ENCODE measurements around the gene PDZK1. TPM values are rescaled to one million over a fixed set of nuclear protein-coding genes. Genes with fewer than 3 reads are reported as not detected.
"Not testable (repeated sequence)": the region's sequence is repeated elsewhere in the genome, so short reads cannot be mapped to it uniquely, and the experiment has no call there.

PDZK1 gene
- total RNA-seq, 1 experiment from 2014 or later, result 2.1 TPM

DNA sequence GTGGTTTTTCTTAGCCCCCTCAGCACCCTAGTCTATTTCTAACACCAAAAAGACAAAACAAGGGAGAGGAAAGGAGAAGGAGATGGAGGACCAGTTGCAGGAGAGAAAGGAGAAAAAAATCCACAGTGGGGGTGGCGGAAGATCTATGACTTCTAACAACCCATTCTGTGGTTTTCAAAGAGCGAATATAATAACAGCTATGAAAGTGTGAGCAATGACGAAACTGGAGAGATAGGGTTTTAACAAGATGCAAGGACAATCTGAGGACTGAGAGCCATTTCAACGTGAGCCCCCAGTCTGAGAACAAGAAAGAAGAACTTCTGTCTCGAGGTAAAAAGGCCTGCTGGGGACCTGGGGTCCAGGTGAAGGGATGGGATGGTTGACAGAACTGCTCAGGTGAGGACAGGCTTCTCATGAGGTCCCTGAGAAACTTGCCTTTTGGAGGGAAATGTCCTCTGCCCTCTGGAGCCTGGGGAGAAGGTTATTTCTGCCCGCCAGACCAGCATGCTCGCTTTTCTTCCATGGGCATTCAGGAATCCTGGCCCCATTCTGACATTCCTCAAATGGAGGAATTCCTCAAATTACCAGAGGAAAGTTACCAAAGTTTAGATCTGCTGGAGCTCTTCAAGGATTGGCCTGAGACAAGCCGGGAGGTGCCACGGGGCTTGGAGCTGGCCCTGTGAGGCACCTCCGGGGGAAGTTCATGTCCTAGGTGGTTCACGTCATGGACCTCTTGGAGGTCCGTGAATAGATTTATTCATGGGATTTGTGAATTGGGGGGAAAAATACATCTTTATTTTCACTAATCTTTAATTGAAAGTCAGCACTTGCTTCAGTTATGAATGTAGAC is 12.3 kb upstream of the PDZK1 start, which contains the start of gene CD160:
TSS of gene CD160 (plus strand) at position 270 of the 850 bp plus-strand sequence. CDS start 8,829 bp downstream, outside the sequence.
- H3K27ac ChIP-seq, result peak within 1 kb of the TSS; percentile 97
- H3K36me3 ChIP-seq, result no peaks in the 10 kb centered on the region
- H3K4me1 ChIP-seq (replicated peaks), result peaks cover 27% of the 10 kb centered on the region
- no peaks in the 10 kb centered on the region for H3K27me3 ChIP-seq (replicated peaks)
- no peak within 1 kb of the TSS for H3K4me3 ChIP-seq
- DNase-seq (ENCODE audit: low read depth in 1 of 2, low spot score in 2 of 2), result no peak
- H3K9me3 ChIP-seq (replicated peaks), result no peaks in the 10 kb centered on the region

DNA sequence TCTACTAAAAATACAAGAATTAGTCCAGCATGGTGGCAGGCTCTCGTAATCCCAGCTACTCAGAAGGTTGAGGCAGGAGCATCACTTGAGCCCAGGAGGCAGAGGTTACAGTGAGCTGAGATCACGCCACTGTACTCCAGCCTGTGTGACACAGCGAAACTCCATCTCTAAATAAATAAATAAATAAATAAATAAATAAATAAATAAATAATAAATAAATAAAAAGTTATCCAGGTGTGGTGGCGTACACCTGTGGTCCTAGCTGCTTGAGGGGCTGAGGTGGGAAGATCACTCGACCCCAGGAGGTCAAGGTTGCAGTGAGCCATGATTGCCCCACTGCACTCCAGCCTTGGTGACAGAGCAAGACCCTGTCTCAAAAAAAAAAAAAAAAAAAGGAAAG is 11.3 kb upstream of the PDZK1 start:
- not testable (repeated sequence) for H3K27me3 ChIP-seq (replicated peaks); H3K4me3 ChIP-seq; DNase-seq (ENCODE audit: low read depth in 1 of 2, low spot score in 2 of 2); H3K27ac ChIP-seq; H3K36me3 ChIP-seq; H3K9me3 ChIP-seq (replicated peaks)
- peaks cover 27% of the 10 kb centered on the region for H3K4me1 ChIP-seq (replicated peaks)

DNA sequence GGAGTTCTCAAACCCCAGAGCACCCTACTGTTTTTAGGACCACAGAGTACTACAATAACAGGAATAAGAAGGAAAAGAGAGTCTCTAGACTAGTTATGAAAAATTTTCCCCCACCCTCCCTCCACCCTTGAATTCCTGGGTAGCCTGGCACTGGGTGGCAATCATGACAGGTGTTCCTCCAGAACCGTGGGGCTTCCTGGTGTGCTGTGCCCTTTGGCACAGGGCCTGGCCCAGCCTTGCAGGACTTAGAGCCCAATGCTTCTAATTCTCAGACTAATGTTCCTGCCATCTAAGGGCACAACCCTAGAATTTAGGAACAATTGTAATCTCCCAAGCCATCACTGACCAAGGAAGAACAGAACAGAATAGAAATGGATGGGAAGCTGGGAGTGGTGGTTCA is 10.7 kb upstream of the PDZK1 start:
- H3K9me3 ChIP-seq (replicated peaks), result no peaks in the 10 kb centered on the region
- H3K27me3 ChIP-seq (replicated peaks), result no peaks in the 10 kb centered on the region
- DNase-seq (ENCODE audit: low read depth in 1 of 2, low spot score in 2 of 2), result no peak
- H3K36me3 ChIP-seq, result no peaks in the 10 kb centered on the region
- H3K4me3 ChIP-seq, result no peak overlapping the region
- peaks cover 27% of the 10 kb centered on the region for H3K4me1 ChIP-seq (replicated peaks)
- no peak overlapping the region for H3K27ac ChIP-seq

DNA sequence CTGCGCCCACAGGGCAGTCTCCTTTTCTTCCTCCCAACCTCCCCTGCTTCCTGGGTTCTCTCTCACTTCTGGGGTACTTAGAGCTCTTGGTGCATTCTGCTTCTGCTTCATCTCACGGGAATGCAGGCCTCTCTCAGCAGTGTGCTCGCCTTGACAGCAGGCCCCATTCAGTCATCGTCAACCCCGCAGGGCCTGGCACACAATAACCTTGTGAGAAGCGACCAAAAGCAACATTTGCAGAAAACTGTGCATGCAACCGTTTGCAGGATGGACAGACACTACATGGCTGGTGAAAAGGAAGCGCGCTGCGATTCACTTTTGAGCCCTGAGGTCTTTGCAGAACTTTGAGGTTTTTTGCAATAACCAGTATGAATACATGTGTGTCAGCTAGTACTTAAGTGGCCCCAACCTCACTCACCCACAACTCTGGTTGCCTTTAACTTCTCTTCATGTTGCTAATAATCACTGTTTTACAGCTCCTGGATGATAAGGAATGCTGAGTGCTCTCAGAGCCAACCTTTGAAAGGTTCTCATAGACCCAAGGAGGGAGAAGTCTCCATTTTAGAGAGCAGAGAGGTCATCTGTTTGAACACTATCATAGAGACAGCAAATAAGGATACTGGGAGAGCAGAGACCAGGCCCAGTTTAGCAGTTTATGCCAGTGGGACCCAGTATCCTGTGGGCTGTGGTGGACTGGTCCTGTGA is 9.6 kb upstream of the PDZK1 start:
- H3K27ac ChIP-seq, result no peak overlapping the region
- no peaks in the 10 kb centered on the region for H3K9me3 ChIP-seq (replicated peaks)
- H3K4me1 ChIP-seq (replicated peaks), result peaks cover 27% of the 10 kb centered on the region
- no peak overlapping the region for H3K4me3 ChIP-seq
- no peak for DNase-seq (ENCODE audit: low read depth in 1 of 2, low spot score in 2 of 2)
- no peaks in the 10 kb centered on the region for H3K27me3 ChIP-seq (replicated peaks)
- H3K36me3 ChIP-seq, result no peaks in the 10 kb centered on the region

DNA sequence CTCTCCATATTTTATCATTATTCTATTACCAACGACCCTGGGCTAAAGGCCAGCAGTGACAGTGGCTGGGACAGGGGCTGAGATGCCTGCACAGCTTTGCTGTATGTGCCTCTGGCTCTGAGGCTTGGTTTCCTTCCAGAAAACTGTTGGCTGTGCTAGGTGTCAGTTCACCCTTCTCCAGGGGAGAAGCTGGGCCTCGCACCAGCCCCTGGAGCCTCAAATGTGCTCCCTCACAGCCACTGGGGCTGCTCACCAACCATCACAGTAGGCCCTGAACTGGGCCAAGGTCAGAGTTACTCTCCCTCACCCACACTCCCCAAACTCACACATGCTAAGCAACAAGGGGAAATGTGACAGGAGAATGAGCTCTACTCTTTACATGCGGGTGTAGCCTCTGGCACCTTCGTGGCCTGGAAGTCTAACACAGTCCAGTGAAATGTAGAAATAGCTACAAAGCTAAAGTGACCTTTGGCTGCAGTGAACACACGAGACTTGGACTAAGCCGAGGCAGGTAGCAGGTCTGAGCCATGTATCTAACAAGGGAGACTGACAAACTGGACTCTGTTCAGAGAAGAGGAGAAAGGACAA is 7.5 kb upstream of the PDZK1 start:
- DNase-seq (ENCODE audit: low read depth in 1 of 2, low spot score in 2 of 2), result no peak
- Histone ChIP-seq H3K27ac (no peak overlapping the region), H3K9me3 (replicated peaks) (no peaks in the 10 kb centered on the region), H3K4me1 (replicated peaks) (peaks cover 5% of the 10 kb centered on the region), H3K4me3 (no peak overlapping the region), H3K27me3 (replicated peaks) (no peaks in the 10 kb centered on the region), H3K36me3 (no peaks in the 10 kb centered on the region)

DNA sequence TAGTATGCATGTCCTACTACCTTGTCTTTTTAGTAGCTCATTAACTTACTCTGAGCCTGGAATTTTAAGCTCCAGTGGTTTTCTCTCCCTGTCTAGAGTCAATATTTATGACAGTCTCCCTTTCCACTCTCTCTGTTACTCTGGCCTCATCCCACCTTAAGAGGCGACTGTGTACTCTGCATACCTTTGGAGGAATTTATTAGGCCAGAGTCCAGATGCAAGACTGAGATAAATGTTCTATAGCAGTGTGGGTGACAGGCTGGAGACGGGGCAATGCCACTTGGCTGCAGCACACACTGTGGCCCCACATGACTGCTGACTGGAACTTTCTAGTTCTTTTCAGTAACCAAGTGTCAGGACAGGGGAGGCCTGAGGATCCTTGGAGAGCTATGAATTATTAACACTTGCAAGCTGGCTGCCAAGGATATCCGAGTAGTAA is 4.1 kb upstream of the PDZK1 start:
- Histone ChIP-seq H3K36me3 (no peaks in the 10 kb centered on the region), H3K27ac (no peak overlapping the region), H3K27me3 (replicated peaks) (no peaks in the 10 kb centered on the region), H3K4me3 (no peak overlapping the region), H3K9me3 (replicated peaks) (no peaks in the 10 kb centered on the region), H3K4me1 (replicated peaks) (peaks cover 22% of the 10 kb centered on the region)
- no peak for DNase-seq (ENCODE audit: low read depth in 1 of 2, low spot score in 2 of 2)

DNA sequence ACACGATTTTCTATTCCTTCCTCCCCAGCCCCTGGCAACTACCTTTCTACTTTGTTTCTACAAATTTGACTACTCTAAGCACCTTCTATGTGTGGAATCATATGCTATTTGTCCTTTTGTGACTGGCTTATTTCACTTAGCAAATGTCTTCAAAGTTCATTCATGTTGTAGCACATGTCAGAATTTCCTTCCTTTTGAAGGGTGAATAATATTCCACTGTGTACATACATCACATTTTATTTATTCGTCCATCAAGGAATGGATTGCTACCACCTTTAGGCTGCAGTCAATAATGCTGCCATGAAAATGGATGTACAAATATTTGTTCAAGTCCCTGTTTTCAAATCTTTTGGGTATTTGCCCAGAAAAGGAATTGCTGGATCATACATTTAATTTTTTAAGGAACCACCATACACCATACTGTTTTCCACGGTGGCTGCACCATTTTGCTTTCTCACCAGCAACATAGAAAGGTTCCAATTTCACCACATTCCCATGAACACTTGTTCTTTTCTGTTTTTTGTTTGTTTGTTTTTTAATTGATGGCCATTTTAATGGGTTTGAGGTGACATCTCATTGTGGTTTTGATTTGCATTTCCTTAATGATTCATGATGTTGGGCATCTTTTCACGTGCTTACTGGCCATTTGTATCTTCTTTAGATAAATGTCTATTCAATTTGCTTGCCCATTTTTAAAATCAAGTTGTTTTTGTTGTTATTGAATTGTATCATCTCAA is 3.3 kb upstream of the PDZK1 start:
- Histone ChIP-seq H3K27me3 (replicated peaks) (no peaks in the 10 kb centered on the region), H3K4me3 (no peak overlapping the region), H3K36me3 (no peaks in the 10 kb centered on the region), H3K9me3 (replicated peaks) (no peaks in the 10 kb centered on the region), H3K4me1 (replicated peaks) (peaks cover 30% of the 10 kb centered on the region), H3K27ac (no peak overlapping the region)
- DNase-seq (ENCODE audit: low read depth in 1 of 2, low spot score in 2 of 2), result no peak

DNA sequence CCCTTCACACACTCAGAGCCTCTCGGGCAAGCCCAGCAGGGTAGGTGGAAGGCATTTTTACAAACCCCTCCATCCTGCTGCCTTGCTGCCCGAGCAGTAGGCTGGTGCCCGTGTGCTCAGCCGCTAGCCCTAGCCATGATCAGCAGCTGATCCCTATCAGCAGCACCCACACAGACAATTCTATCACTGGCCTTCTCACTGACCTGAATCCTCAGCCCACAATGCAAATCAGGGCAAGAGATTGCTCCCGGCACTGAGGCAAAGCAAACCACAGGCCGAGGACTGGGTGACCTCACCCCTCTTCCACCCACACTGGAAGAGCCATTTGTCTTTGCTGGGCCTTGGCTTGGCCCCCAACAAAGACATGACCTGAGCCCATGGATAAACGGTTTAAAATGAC is 895 bp upstream of the PDZK1 start:
- no peaks in the 10 kb centered on the region for H3K9me3 ChIP-seq (replicated peaks)
- no peak overlapping the region for H3K27ac ChIP-seq
- H3K36me3 ChIP-seq, result no peaks in the 10 kb centered on the region
- no peak for DNase-seq (ENCODE audit: low read depth in 1 of 2, low spot score in 2 of 2)
- H3K4me1 ChIP-seq (replicated peaks), result peaks cover 33% of the 10 kb centered on the region
- H3K4me3 ChIP-seq, result no peak overlapping the region
- H3K27me3 ChIP-seq (replicated peaks), result no peaks in the 10 kb centered on the region

DNA sequence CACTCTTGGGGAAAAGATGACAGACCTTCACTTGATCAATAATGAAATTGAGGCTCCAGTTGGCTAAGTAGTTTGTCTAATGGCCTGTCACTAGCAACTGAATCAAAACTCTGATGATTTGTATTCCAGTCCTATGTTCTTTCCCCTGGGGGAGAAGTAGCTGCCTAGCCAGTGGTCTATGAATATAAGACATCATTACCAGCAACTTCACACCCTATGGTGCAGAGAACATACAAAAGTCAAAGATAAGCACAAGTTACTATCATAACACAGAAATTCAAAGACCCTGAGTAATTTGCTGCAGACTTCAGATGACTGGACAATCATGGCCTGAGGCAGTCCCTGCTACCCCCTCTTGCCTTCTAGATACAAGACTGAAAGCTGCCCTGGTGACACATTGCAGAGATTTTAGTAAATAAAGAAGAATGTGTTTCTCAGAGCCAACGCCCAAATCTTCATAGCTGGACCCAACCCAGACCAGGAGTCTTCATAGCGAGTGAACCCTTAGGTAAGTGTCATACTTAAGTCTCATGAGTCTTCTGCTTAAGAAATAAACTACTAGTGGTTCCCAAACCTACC is 993 bp downstream of the PDZK1 start:
- Histone ChIP-seq H3K4me1 (replicated peaks) (peaks cover 38% of the 10 kb centered on the region), H3K36me3 (no peaks in the 10 kb centered on the region), H3K27ac (peak overlapping the region; percentile 80), H3K4me3 (no peak overlapping the region), H3K27me3 (replicated peaks) (no peaks in the 10 kb centered on the region), H3K9me3 (replicated peaks) (no peaks in the 10 kb centered on the region)
- peak; percentile 84 to 90 for DNase-seq (ENCODE audit: low read depth in 1 of 2, low spot score in 2 of 2)

DNA sequence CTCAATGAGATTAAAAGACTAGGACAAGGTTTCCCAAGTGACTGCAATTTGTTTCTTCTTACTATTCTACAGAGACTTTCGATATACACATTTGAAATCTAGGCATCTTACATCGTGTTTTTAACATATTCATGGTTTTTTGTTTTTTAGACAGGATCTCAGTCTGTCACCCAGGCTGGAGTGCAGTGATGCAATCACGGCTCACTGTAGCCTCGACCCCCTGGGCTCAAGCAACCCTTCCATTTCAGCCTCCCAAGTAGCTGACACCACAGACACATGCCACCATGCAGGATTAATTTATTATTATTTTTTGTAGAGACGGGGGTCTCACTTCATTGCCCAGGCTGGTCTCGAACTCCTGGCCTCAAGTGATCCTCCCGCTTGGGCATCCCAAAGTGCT is 1.5 kb downstream of the PDZK1 start:
- peak overlapping the region; percentile 80; the same call in 1 of the 2 replicates for H3K27ac ChIP-seq
- H3K4me3 ChIP-seq, result no peak overlapping the region
- H3K36me3 ChIP-seq, result no peaks in the 10 kb centered on the region
- H3K9me3 ChIP-seq (replicated peaks), result no peaks in the 10 kb centered on the region
- DNase-seq (ENCODE audit: low read depth in 1 of 2, low spot score in 2 of 2), result no peak
- H3K27me3 ChIP-seq (replicated peaks), result no peaks in the 10 kb centered on the region
- peaks cover 41% of the 10 kb centered on the region for H3K4me1 ChIP-seq (replicated peaks)

DNA sequence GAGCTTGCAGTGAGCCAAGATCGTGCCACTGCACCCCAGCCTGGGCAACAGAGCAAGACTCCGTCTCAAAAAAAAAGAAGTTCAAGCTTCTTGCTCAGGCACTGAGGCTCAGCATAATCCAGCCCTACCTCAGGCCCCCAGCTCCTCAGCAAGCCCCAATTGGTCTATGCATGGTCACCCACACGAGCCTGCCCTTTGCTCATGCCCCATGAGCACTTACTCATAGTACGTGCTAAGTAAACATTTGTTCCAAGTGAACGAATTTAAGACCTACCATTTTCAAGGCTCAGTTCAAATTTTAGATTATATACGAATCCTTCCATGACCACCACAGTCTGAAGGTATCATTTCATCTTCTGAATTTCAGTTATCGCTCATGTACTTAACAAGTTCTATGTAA is 4.3 kb downstream of the PDZK1 start:
- H3K36me3 ChIP-seq, result no peaks in the 10 kb centered on the region
- no peak overlapping the region for H3K4me3 ChIP-seq
- H3K4me1 ChIP-seq (replicated peaks), result peaks cover 35% of the 10 kb centered on the region
- H3K9me3 ChIP-seq (replicated peaks), result no peaks in the 10 kb centered on the region
- no peak overlapping the region for H3K27ac ChIP-seq
- DNase-seq (ENCODE audit: low read depth in 1 of 2, low spot score in 2 of 2), result no peak
- no peaks in the 10 kb centered on the region for H3K27me3 ChIP-seq (replicated peaks)

DNA sequence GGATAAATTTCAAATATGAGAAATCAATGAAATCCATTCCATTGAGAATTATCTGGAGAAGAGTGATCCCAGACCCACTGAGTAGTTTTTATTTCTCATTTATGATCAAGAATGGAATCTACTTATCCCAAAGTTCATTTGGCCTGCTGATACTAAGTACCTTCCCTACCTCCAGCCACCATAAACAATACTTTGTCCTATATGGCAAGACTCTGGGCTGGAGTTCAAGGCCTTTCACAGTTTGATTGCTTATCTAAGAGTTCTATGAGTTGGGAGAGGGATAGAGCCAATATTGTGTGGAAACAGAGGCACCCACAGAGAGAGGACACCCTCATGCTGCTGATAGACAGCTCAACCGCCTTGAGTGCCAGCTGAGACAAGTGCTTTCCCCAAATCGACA is 5.1 kb downstream of the PDZK1 start:
- no peak for DNase-seq (ENCODE audit: low read depth in 1 of 2, low spot score in 2 of 2)
- H3K27ac ChIP-seq, result no peak overlapping the region
- H3K4me1 ChIP-seq (replicated peaks), result peaks cover 28% of the 10 kb centered on the region
- no peaks in the 10 kb centered on the region for H3K36me3 ChIP-seq
- no peak overlapping the region for H3K4me3 ChIP-seq
- no peaks in the 10 kb centered on the region for H3K9me3 ChIP-seq (replicated peaks)
- no peaks in the 10 kb centered on the region for H3K27me3 ChIP-seq (replicated peaks)

DNA sequence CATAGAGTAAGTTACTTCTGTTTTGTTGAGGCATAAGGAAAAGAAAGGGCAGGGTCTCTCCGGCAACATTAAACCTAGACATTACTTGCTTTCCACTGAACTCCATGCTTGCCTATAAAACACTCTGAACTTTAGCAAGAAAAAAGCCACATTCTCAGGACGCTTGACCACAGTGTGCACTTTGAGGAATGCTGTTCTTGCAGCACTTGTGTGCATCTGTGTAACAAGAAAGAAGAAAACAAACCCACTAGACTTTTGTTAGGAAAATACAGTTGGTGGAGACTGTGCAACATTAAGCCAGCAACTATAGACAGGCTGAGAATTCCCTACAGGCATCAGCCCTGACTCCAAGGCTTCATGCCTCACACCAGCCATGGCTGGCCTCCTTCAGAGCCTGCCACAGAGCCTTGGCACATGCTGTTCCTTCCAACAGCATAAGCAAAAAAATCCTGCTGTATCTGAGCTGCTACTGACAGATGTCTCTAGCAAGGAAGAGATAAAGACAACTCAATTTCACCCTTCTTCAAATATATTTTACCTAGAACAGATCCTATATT is 5.8 kb downstream of the PDZK1 start:
- H3K36me3 ChIP-seq, result no peaks in the 10 kb centered on the region
- H3K4me3 ChIP-seq, result no peak overlapping the region
- no peak for DNase-seq (ENCODE audit: low read depth in 1 of 2, low spot score in 2 of 2)
- no peak overlapping the region for H3K27ac ChIP-seq
- peaks cover 28% of the 10 kb centered on the region for H3K4me1 ChIP-seq (replicated peaks)
- no peaks in the 10 kb centered on the region for H3K9me3 ChIP-seq (replicated peaks)
- no peaks in the 10 kb centered on the region for H3K27me3 ChIP-seq (replicated peaks)
